Measurements from ENCODE around the gene GAPT.

The GAPT gene

DNA sequence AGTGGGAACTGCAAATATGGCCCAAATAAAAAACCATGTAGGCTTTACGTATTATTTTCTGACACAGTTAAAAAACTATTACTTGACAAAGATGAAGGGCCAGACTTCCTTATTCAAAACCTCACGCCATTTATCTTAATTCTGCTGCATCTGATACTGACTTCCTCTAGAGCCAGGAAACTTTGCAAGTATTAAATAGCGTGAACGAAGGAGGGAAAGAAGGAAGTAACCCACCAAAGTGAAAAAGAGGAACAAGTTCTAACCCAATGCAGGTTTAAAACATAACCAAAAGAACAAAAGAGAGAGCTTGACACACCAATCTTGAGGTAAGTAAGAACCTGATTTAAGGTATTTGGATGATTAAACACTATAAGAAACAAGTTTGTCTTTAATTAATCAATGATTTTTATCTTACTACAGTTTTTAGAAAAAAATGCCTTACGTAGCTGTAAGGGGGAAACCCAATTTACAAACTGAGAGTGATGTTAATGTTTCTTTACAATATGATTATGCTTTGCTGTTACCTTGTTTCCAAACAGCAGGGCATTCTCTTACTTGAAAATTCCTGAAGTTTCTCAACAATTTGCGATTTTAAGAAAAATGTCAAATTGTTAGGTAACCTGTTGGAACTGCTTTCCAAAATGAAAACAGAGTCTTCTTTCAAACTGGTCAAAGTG is at the start of gene GAPT:
GAPT (plus strand) TSS at position 220 of the 677 bp plus-strand sequence. CDS start 3,102 bp downstream, outside the sequence.
- no peaks in the 10 kb centered on the region for H3K79me2 ChIP-seq
- no peaks in the 10 kb centered on the region for H3K27me3 ChIP-seq (ENCODE audit: control insufficient read depth, insufficient read depth, low read length)
- H3K27ac ChIP-seq = no peak within 1 kb of the TSS
- no peak within 1 kb of the TSS for H3K4me2 ChIP-seq (ENCODE audit: low read length)
- H2AFZ ChIP-seq = no peak within 1 kb of the TSS
- H3K9ac ChIP-seq = no peak within 1 kb of the TSS
- H3K9me3 ChIP-seq (ENCODE audit: control insufficient read depth, low read length) = no peaks in the 10 kb centered on the region
- no peaks in the 10 kb centered on the region for H3K36me3 ChIP-seq (ENCODE audit: control insufficient read depth, insufficient read depth, low read length)
- H3K4me1 ChIP-seq = no peaks in the 10 kb centered on the region
- no peak within 1 kb of the TSS for H3K4me3 ChIP-seq (ENCODE audit: low read depth, low read length)
- TF ChIP-seq, protein P1, sequence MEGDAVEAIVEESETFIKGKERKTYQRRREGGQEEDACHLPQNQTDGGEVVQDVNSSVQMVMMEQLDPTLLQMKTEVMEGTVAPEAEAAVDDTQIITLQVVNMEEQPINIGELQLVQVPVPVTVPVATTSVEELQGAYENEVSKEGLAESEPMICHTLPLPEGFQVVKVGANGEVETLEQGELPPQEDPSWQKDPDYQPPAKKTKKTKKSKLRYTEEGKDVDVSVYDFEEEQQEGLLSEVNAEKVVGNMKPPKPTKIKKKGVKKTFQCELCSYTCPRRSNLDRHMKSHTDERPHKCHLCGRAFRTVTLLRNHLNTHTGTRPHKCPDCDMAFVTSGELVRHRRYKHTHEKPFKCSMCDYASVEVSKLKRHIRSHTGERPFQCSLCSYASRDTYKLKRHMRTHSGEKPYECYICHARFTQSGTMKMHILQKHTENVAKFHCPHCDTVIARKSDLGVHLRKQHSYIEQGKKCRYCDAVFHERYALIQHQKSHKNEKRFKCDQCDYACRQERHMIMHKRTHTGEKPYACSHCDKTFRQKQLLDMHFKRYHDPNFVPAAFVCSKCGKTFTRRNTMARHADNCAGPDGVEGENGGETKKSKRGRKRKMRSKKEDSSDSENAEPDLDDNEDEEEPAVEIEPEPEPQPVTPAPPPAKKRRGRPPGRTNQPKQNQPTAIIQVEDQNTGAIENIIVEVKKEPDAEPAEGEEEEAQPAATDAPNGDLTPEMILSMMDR (IDR thresholded peaks at IDR 0.05) = no peak

DNA sequence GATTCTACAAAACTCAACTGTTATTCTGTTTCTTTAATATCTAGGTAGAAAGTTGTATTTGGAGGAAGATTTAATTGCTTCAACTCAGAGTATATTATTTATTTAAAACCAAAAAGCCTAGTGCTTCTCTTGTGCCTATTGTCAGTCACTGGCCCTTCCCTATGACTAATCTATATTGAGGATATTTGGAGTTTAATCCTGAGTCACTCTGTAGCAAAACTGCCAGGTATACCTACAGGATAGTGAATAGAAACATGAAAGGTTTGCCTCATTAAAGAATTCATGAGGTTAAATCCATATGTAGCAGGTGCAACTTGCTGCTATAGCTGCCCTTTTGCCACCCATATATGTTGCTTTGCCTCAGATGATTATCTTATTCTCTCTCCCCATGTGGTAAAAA is 46.4 kb upstream of the GAPT start:
- H3K4me2 ChIP-seq (ENCODE audit: low read length) = no peak overlapping the region
- no peak overlapping the region for H3K27ac ChIP-seq
- no peak overlapping the region for H3K9ac ChIP-seq
- TF ChIP-seq, protein P1 (IDR thresholded peaks at IDR 0.05) = no peak
- no peak overlapping the region for H2AFZ ChIP-seq
- H3K27me3 ChIP-seq (ENCODE audit: control insufficient read depth, insufficient read depth, low read length) = no peaks in the 10 kb centered on the region
- no peaks in the 10 kb centered on the region for H3K79me2 ChIP-seq
- no peaks in the 10 kb centered on the region for H3K9me3 ChIP-seq (ENCODE audit: control insufficient read depth, low read length)
- no peak overlapping the region for H3K4me3 ChIP-seq (ENCODE audit: low read depth, low read length)
- H3K4me1 ChIP-seq = no peaks in the 10 kb centered on the region
- H3K36me3 ChIP-seq (ENCODE audit: control insufficient read depth, insufficient read depth, low read length) = no peaks in the 10 kb centered on the region

- no peaks in the 10 kb centered on the region for H3K4me1 ChIP-seq
- H3K79me2 ChIP-seq = no peaks in the 10 kb centered on the region
- no peaks in the 10 kb centered on the region for H3K9me3 ChIP-seq (ENCODE audit: control insufficient read depth, low read length)
- no peaks in the 10 kb centered on the region for H3K27me3 ChIP-seq (ENCODE audit: control insufficient read depth, insufficient read depth, low read length)
- no peak overlapping the region for H3K9ac ChIP-seq
- no peaks in the 10 kb centered on the region for H3K36me3 ChIP-seq (ENCODE audit: control insufficient read depth, insufficient read depth, low read length)
- no peak overlapping the region for H3K27ac ChIP-seq
- no peak overlapping the region for H3K4me2 ChIP-seq (ENCODE audit: low read length)
- TF ChIP-seq, protein P1 (IDR thresholded peaks at IDR 0.05) = no peak
- no peak overlapping the region for H2AFZ ChIP-seq
- H3K4me3 ChIP-seq (ENCODE audit: low read depth, low read length) = no peak overlapping the region
Observed at GRCh38 chr5:58446024-58446423, 45.2 kb upstream of the GAPT start.

DNA sequence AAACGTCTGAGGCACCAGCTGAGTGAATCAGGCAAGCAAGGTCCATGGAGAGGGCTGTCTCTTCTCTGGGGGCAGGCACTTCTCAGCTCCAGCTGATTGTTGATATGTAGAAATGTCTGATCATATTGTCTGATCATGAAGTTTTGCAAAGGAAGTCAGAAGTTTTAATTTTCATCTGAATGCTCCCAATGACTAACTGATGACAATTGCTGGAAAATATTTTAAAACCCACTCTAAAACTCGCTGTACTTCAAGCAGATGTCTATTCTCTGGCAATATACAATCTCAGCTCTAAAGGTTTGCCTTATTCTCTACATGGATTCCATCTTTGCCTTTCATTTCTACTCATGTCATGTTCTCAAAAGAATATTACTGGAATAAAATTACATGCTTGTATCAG is 44.0 kb upstream of the GAPT start:
- Histone ChIP-seq H3K4me1 (no peaks in the 10 kb centered on the region), H3K9ac (no peak overlapping the region), H3K4me3 (ENCODE audit: low read depth, low read length) (no peak overlapping the region), H3K27ac (no peak overlapping the region), H3K9me3 (ENCODE audit: control insufficient read depth, low read length) (no peaks in the 10 kb centered on the region), H2AFZ (no peak overlapping the region), H3K36me3 (ENCODE audit: control insufficient read depth, insufficient read depth, low read length) (no peaks in the 10 kb centered on the region), H3K4me2 (ENCODE audit: low read length) (no peak overlapping the region), H3K79me2 (no peaks in the 10 kb centered on the region), H3K27me3 (ENCODE audit: control insufficient read depth, insufficient read depth, low read length) (no peaks in the 10 kb centered on the region)
- TF ChIP-seq, protein P1 (IDR thresholded peaks at IDR 0.05) = no peak

- TF ChIP-seq, protein P1 (IDR thresholded peaks at IDR 0.05) = no peak
- H3K36me3 ChIP-seq (ENCODE audit: control insufficient read depth, insufficient read depth, low read length) = no peaks in the 10 kb centered on the region
- H3K4me3 ChIP-seq (ENCODE audit: low read depth, low read length) = no peak overlapping the region
- H3K9ac ChIP-seq = no peak overlapping the region
- H3K27me3 ChIP-seq (ENCODE audit: control insufficient read depth, insufficient read depth, low read length) = no peaks in the 10 kb centered on the region
- H3K27ac ChIP-seq = no peak overlapping the region
- no peaks in the 10 kb centered on the region for H3K79me2 ChIP-seq
- H2AFZ ChIP-seq = no peak overlapping the region
- no peaks in the 10 kb centered on the region for H3K9me3 ChIP-seq (ENCODE audit: control insufficient read depth, low read length)
- no peak overlapping the region for H3K4me2 ChIP-seq (ENCODE audit: low read length)
- no peaks in the 10 kb centered on the region for H3K4me1 ChIP-seq
Observed at GRCh38 chr5:58450018-58450417, 41.2 kb upstream of the GAPT start.

All from parathyroid adenoma (tissue), 2 donors.